Measurements from ENCODE around the gene KRT4.

GRCh38 chr12:52776913-52777395, 37.0 kb downstream of the KRT4 start, which contains the start of gene KRT76:
- TF ChIP-seq CTCF (IDR thresholded peaks at IDR 0.05) (no peak), POLR2A (IDR thresholded peaks at IDR 0.05) (no peak), POLR2AphosphoS5 (IDR thresholded peaks at IDR 0.05) (no peak)
